ENCODE results near the gene SAMD10. TPM values are rescaled to one million over a fixed set of nuclear protein-coding genes. Genes with fewer than 3 reads are reported as not detected.

SAMD10 gene
- total and polyA plus RNA-seq, 4 donors, result 0.74 to 3.4 (median 2.1) TPM

- Histone ChIP-seq H3K4me3 (ENCODE audit: low read depth in 1 of 3, low read length in 3 of 3) (no peak overlapping the region), H3K9me3 (ENCODE audit: control insufficient read depth in 4 of 4, low read length in 3 of 4) (no peaks in the 10 kb centered on the region), H3K36me3 (ENCODE audit: control insufficient read depth in 4 of 4, insufficient read depth in 3 of 4, low read depth in 1 of 4, low read length in 3 of 4) (peaks cover 10 to 40% (median 16%) of the 10 kb centered on the region in 4 donors), H3K27me3 (ENCODE audit: control insufficient read depth in 4 of 4, insufficient read depth in 4 of 4, low read length in 3 of 4) (no peaks in the 10 kb centered on the region), H3K4me1 (ENCODE audit: control insufficient read depth in 4 of 4, insufficient read depth in 4 of 4, low read length in 3 of 4) (peaks cover 11 to 20% (median 18%) of the 10 kb centered on the region in 4 donors), H3K27ac (ENCODE audit: low read depth in 1 of 2, low read length in 2 of 2) (no peak overlapping the region), H3K9ac (ENCODE audit: low read depth in 1 of 2, low read length in 2 of 2) (no peak overlapping the region)
- no peak for DNase-seq (ENCODE audit: low spot score)
- 96% methylated on average over 13 of the region's 13 CpGs for WGBS
- TF ChIP-seq HNF4G (IDR thresholded peaks at IDR 0.05) (no peak), NR2F2 (IDR thresholded peaks at IDR 0.05) (no peak), REST (IDR thresholded peaks at IDR 0.05) (no peak), GABPA (IDR thresholded peaks at IDR 0.05 in 1 of 2, conservative IDR thresholded peaks at IDR 0.05 in 1 of 2) (no peak), FOXA1 (IDR thresholded peaks at IDR 0.05) (no peak), TAF1 (conservative IDR thresholded peaks at IDR 0.05) (no peak), RXRA (IDR thresholded peaks at IDR 0.05) (no peak)
Measured at GRCh38 chr20:63966944-63967322, 12.5 kb downstream of the SAMD10 start.

- no peaks in the 10 kb centered on the region for H3K9me3 ChIP-seq (ENCODE audit: control insufficient read depth in 4 of 4, low read length in 3 of 4)
- H3K9ac ChIP-seq (ENCODE audit: low read depth in 1 of 2, low read length in 2 of 2), result no peak overlapping the region
- H3K36me3 ChIP-seq (ENCODE audit: control insufficient read depth in 4 of 4, insufficient read depth in 3 of 4, low read depth in 1 of 4, low read length in 3 of 4), result peaks cover 10 to 45% (median 18%) of the 10 kb centered on the region in 4 donors
- H3K4me3 ChIP-seq (ENCODE audit: low read depth in 1 of 3, low read length in 3 of 3), result no peak overlapping the region
- H3K4me1 ChIP-seq (ENCODE audit: control insufficient read depth in 4 of 4, insufficient read depth in 4 of 4, low read length in 3 of 4), result peaks cover 11 to 20% (median 18%) of the 10 kb centered on the region in 4 donors
- DNase-seq (ENCODE audit: low spot score), result no peak
- TF ChIP-seq EGR1 (IDR thresholded peaks at IDR 0.05; ENCODE audit: low read depth in 2 of 2) (no peak), ZBTB33 (IDR thresholded peaks at IDR 0.05) (no peak), HNF4A (conservative IDR thresholded peaks at IDR 0.05) (no peak), ATF3 (IDR thresholded peaks at IDR 0.05) (no peak)
- no peaks in the 10 kb centered on the region for H3K27me3 ChIP-seq (ENCODE audit: control insufficient read depth in 4 of 4, insufficient read depth in 4 of 4, low read length in 3 of 4)
- H3K27ac ChIP-seq (ENCODE audit: low read depth in 1 of 2, low read length in 2 of 2), result no peak overlapping the region
- 97% methylated on average over 27 of the region's 27 CpGs for WGBS
Measured at GRCh38 chr20:63966172-63966943, 13.1 kb downstream of the SAMD10 start.

GRCh38 chr20:63964412-63964811 lies 15.0 kb downstream of the SAMD10 start:
- H3K9ac ChIP-seq (ENCODE audit: low read depth in 1 of 2, low read length in 2 of 2), result no peak overlapping the region
- H3K4me3 ChIP-seq (ENCODE audit: low read depth in 1 of 3, low read length in 3 of 3), result no peak overlapping the region
- no peaks in the 10 kb centered on the region for H3K27me3 ChIP-seq (ENCODE audit: control insufficient read depth in 4 of 4, insufficient read depth in 4 of 4, low read length in 3 of 4)
- H3K4me1 ChIP-seq (ENCODE audit: control insufficient read depth in 4 of 4, insufficient read depth in 4 of 4, low read length in 3 of 4), result peaks cover 5 to 14% (median 11%) of the 10 kb centered on the region in 4 donors
- no peaks in the 10 kb centered on the region for H3K9me3 ChIP-seq (ENCODE audit: control insufficient read depth in 4 of 4, low read length in 3 of 4)
- TF ChIP-seq NR2F2 (IDR thresholded peaks at IDR 0.05) (no peak), GABPA (IDR thresholded peaks at IDR 0.05 in 1 of 2, conservative IDR thresholded peaks at IDR 0.05 in 1 of 2) (no peak), FOXA2 (IDR thresholded peaks at IDR 0.05) (no peak), TAF1 (conservative IDR thresholded peaks at IDR 0.05) (no peak), HNF4G (IDR thresholded peaks at IDR 0.05) (no peak), EGR1 (IDR thresholded peaks at IDR 0.05; ENCODE audit: low read depth in 2 of 2) (no peak), SP1 (IDR thresholded peaks at IDR 0.05) (no peak), FOXA1 (IDR thresholded peaks at IDR 0.05) (no peak), ZBTB33 (IDR thresholded peaks at IDR 0.05) (no peak), MAX (IDR thresholded peaks at IDR 0.05) (no peak)
- DNase-seq (ENCODE audit: low spot score), result no peak
- WGBS, result 92% methylated on average over 16 of the region's 16 CpGs
- H3K27ac ChIP-seq (ENCODE audit: low read depth in 1 of 2, low read length in 2 of 2), result no peak overlapping the region
- H3K36me3 ChIP-seq (ENCODE audit: control insufficient read depth in 4 of 4, insufficient read depth in 3 of 4, low read depth in 1 of 4, low read length in 3 of 4), result peaks cover 10 to 58% (median 20%) of the 10 kb centered on the region in 4 donors
